Endothelial cell of hepatic sinusoid (primary cell): Measurements from ENCODE around the gene UNC13D.
"Not testable (repeated sequence)": the region's sequence is repeated elsewhere in the genome, so short reads cannot be mapped to it uniquely, and the experiment has no call there.

Experiments
- in situ Hi-C: cut with HindIII; loops from 2 replicates; pipeline ENCODE4 v1.10.0; 2017; ENCODE audit warnings: low sequenced_read_pairs

Gene UNC13D

GRCh38 chr17:75843577-75844529 is at the start of gene UNC13D:
TSS of gene UNC13D (minus strand) at chr17:75844404. CDS start at chr17:75844337, 67 bp downstream.
- in situ Hi-C loops, result loop anchor here (10.0 kb wide), 1 partner anchor 59 kb away; the partner anchor contains the start of gene UNK

GRCh38 chr17:75893305-75894048 is 49.3 kb upstream of the UNC13D start:
- in situ Hi-C loops, result no loop called here

- in situ Hi-C loops, result no loop called here
These were observed 48.5 kb upstream of the UNC13D start for GRCh38 chr17:75892556-75893224.

GRCh38 chr17:75891605-75892555 is 47.7 kb upstream of the UNC13D start:
- in situ Hi-C loops, result no loop called here

GRCh38 chr17:75891022-75891604 is 46.9 kb upstream of the UNC13D start:
- in situ Hi-C loops, result no loop called here

GRCh38 chr17:75889454-75889853 is 45.2 kb upstream of the UNC13D start:
- in situ Hi-C loops, result no loop called here

GRCh38 chr17:75888484-75888883 is 44.3 kb upstream of the UNC13D start:
- in situ Hi-C loops, result no loop called here

- in situ Hi-C loops, result not testable (repeated sequence)
These were observed 41.7 kb upstream of the UNC13D start for GRCh38 chr17:75885860-75886259.

GRCh38 chr17:75885431-75885830 is 41.2 kb upstream of the UNC13D start:
- in situ Hi-C loops, result no loop called here

- in situ Hi-C loops, result no loop called here
These were observed 37.7 kb upstream of the UNC13D start for GRCh38 chr17:75881678-75882454.

- in situ Hi-C loops, result no loop called here
These were observed 36.1 kb upstream of the UNC13D start for GRCh38 chr17:75880266-75880665.

GRCh38 chr17:75878174-75878998 is 34.2 kb upstream of the UNC13D start, which contains the start of gene TRIM47:
TSS of gene TRIM47 (minus strand) at chr17:75878581. CDS start at chr17:75878548, 33 bp downstream.
- in situ Hi-C loops, result no loop called here

- in situ Hi-C loops, result no loop called here
These were observed 33.6 kb upstream of the UNC13D start for GRCh38 chr17:75877752-75878173.

- in situ Hi-C loops, result no loop called here
These were observed 32.9 kb upstream of the UNC13D start for GRCh38 chr17:75876938-75877751.

GRCh38 chr17:75876190-75876937 is 32.2 kb upstream of the UNC13D start:
- in situ Hi-C loops, result no loop called here

- in situ Hi-C loops, result no loop called here
These were observed 31.7 kb upstream of the UNC13D start for GRCh38 chr17:75875940-75876189.
